ENCODE measurements around the gene PKD1.

Gene PKD1

GRCh38 chr16:2042171-2042985 is 93.3 kb downstream of the PKD1 start:
- TF ChIP-seq SIN3A (IDR thresholded peaks at IDR 0.05; ENCODE audit: borderline replicate concordance, insufficient read depth, low read length) = no peak

- TF ChIP-seq TAF1 (IDR thresholded peaks at IDR 0.05; ENCODE audit: borderline replicate concordance, insufficient read depth, low read length) (no peak), SIN3A (IDR thresholded peaks at IDR 0.05; ENCODE audit: borderline replicate concordance, insufficient read depth, low read length) (no peak), POLR2AphosphoS5 (IDR thresholded peaks at IDR 0.05; ENCODE audit: low read depth, low read length) (no peak), REST (IDR thresholded peaks at IDR 0.05; ENCODE audit: insufficient read depth in 1 of 2, low read depth in 2 of 2, low read length in 2 of 2) (no peak), FOXP2 (optimal IDR thresholded peaks at IDR 0.05; ENCODE audit: borderline replicate concordance, extremely low read depth, extremely low read length, insufficient read depth) (no peak)
Measured at GRCh38 chr16:2040787-2041522, 94.7 kb downstream of the PKD1 start.

GRCh38 chr16:2040041-2040786 is 95.5 kb downstream of the PKD1 start:
- TF ChIP-seq POLR2AphosphoS5 (IDR thresholded peaks at IDR 0.05; ENCODE audit: low read depth, low read length) (no peak), REST (IDR thresholded peaks at IDR 0.05; ENCODE audit: insufficient read depth in 1 of 2, low read depth in 2 of 2, low read length in 2 of 2) (no peak), SIN3A (IDR thresholded peaks at IDR 0.05; ENCODE audit: borderline replicate concordance, insufficient read depth, low read length) (no peak), TAF1 (IDR thresholded peaks at IDR 0.05; ENCODE audit: borderline replicate concordance, insufficient read depth, low read length) (no peak), FOXP2 (optimal IDR thresholded peaks at IDR 0.05; ENCODE audit: borderline replicate concordance, extremely low read depth, extremely low read length, insufficient read depth) (no peak)

GRCh38 chr16:2039274-2040031 is 96.2 kb downstream of the PKD1 start:
- peak; percentile 26 for TF ChIP-seq POLR2AphosphoS5 (IDR thresholded peaks at IDR 0.05; ENCODE audit: low read depth, low read length)
- TF ChIP-seq REST (IDR thresholded peaks at IDR 0.05; ENCODE audit: insufficient read depth in 1 of 2, low read depth in 2 of 2, low read length in 2 of 2) = no peak
- TF ChIP-seq FOXP2 (optimal IDR thresholded peaks at IDR 0.05; ENCODE audit: borderline replicate concordance, extremely low read depth, extremely low read length, insufficient read depth) = peak; percentile 53
- no peak for TF ChIP-seq SIN3A (IDR thresholded peaks at IDR 0.05; ENCODE audit: borderline replicate concordance, insufficient read depth, low read length)

Measured in PFSK-1 (cell line).